ENCODE measurements around the gene EEIG2.
"Not testable (repeated sequence)": the region's sequence is repeated elsewhere in the genome, so short reads cannot be mapped to it uniquely, and the experiment has no call there.

Gene EEIG2
- total RNA-seq = 32.9 to 35.0 (median 34.6) reads per million in 3 donors

DNA sequence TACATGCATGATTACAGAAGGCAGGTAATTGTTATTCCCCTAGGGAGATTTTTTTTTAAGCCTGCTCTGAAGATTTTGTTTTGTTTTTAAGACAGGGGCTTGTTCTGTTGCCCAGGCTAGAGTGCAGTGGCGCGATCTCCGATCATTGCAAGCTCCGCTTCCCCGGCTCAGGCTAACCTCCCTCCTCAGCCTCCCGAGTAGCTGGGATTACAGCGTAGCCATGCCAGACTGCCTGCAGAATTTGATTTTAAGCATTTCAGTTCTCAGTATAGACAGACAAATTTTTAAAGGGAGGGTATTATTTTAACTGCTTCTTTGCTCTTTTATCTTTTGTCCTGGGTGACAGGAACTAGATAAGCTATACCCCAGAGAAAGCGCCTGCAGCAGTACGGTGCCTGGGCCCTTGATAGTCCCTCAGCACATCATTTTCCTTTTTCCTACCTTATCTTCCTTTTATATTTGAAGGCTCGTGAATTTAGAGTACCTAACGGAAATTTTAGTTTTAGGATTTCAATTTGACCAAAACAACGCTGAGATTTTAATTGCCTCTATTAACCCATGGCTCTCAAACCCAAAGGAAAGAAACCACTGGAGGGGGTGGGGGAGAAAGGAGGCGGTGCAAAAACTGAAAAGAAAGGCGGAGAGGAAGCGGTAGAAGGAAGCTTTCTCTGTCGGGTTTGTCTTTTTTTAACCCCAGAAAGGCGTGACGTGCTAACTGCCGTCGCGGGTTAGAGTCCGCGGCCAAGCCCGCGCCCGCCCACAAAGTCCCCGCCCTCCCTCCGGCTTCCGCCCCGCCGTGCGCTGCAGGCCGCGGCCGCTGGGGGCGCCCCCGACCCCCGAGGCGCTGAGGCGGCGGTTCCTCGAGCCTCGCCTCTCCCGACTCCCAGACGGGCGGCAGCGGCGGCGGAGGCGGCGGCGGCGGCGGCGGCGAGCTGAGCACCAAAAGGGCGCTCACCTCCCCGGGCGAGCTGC lies at the start of gene EEIG2:
Gene EEIG2, plus strand, starts transcription at position 886 of the 972 bp plus-strand sequence. CDS start 329 bp downstream, outside the sequence.
- H3K4me1 ChIP-seq (ENCODE audit: control insufficient read depth, insufficient read depth, low read length, poor library complexity, severe bottlenecking) = peaks cover 19% of the 10 kb centered on the region
- peak within 1 kb of the TSS; percentile 65 for H3K4me3 ChIP-seq (ENCODE audit: insufficient read depth, low read depth, low read length, poor library complexity, severe bottlenecking)
- no peaks in the 10 kb centered on the region for H3K9me3 ChIP-seq (ENCODE audit: control insufficient read depth, low read length)
- H3K36me3 ChIP-seq (ENCODE audit: control insufficient read depth, insufficient read depth, low read length) = no peaks in the 10 kb centered on the region
- H3K27ac ChIP-seq (ENCODE audit: insufficient read depth, low read length, poor library complexity, severe bottlenecking) = peak within 1 kb of the TSS; percentile 59
- no peaks in the 10 kb centered on the region for H3K27me3 ChIP-seq (replicated peaks; ENCODE audit: control insufficient read depth, insufficient read depth, low read length, poor library complexity, severe bottlenecking)
- peak; percentile 82 to 88 (median 83) for DNase-seq

DNA sequence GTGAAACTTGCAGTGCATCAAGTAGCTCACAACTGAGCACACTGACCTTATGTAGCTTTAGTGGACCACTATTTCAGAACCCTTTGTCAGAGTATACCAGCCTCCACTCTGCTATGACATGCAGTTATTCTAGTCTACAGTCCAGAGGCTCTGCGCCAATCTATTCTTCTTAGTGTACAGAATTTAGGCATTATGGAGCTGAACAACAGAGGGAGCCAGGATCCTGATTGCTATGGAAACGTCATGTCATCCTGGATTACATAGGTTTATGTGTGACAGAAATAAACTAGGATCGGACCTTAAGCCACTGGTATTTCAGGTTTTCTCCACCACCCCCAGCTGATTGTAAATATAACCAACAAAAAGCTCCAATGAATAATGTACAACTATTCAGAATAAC lies 48.1 kb upstream of the EEIG2 start:
- no peaks in the 10 kb centered on the region for H3K36me3 ChIP-seq (ENCODE audit: control insufficient read depth, insufficient read depth, low read length)
- H3K4me3 ChIP-seq (ENCODE audit: insufficient read depth, low read depth, low read length, poor library complexity, severe bottlenecking) = no peak overlapping the region
- DNase-seq = no peak
- H3K27ac ChIP-seq (ENCODE audit: insufficient read depth, low read length, poor library complexity, severe bottlenecking) = no peak overlapping the region
- no peaks in the 10 kb centered on the region for H3K4me1 ChIP-seq (ENCODE audit: control insufficient read depth, insufficient read depth, low read length, poor library complexity, severe bottlenecking)
- peaks cover 3% of the 10 kb centered on the region for H3K27me3 ChIP-seq (replicated peaks; ENCODE audit: control insufficient read depth, insufficient read depth, low read length, poor library complexity, severe bottlenecking)
- no peaks in the 10 kb centered on the region for H3K9me3 ChIP-seq (ENCODE audit: control insufficient read depth, low read length)

DNA sequence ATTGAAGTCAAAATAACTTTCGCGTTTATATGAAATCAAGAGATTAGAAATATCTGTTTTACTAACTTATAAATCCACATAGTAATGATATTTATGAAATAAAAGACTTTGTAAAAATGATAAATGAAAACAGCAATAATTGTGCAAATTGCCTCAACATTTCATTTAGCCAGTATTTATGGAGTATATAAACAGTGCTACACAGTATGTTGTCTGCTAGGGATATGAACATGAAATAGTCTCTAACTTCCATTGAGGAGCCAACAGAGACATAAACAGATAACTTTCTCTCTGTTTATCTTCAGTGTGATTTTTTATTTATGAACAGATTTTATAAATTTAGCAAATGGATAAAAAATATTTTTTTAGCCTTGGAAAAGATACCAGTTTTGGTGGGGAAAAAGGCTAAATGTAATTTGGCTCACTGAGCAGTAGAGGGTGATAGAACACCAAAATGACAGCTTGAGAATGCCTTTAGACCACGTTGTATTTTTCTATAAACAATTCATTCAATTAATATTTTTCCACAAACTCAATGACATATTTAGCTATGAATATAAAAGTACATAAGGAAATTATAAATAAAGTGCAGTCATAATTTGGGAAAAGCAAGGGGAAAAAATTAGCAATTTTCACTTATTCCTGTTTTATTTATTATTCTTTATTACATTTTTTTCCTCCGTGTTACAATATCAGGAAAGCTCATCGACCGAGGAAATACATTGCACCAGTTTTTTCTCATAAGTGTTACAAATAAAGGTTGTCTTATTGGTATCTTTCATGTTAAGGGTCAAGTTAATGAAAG lies 47.5 kb upstream of the EEIG2 start:
- Histone ChIP-seq H3K36me3 (ENCODE audit: control insufficient read depth, insufficient read depth, low read length) (no peaks in the 10 kb centered on the region), H3K4me3 (ENCODE audit: insufficient read depth, low read depth, low read length, poor library complexity, severe bottlenecking) (no peak overlapping the region), H3K4me1 (ENCODE audit: control insufficient read depth, insufficient read depth, low read length, poor library complexity, severe bottlenecking) (no peaks in the 10 kb centered on the region), H3K9me3 (ENCODE audit: control insufficient read depth, low read length) (no peaks in the 10 kb centered on the region), H3K27ac (ENCODE audit: insufficient read depth, low read length, poor library complexity, severe bottlenecking) (no peak overlapping the region), H3K27me3 (replicated peaks; ENCODE audit: control insufficient read depth, insufficient read depth, low read length, poor library complexity, severe bottlenecking) (peaks cover 3% of the 10 kb centered on the region)
- no peak for DNase-seq

DNA sequence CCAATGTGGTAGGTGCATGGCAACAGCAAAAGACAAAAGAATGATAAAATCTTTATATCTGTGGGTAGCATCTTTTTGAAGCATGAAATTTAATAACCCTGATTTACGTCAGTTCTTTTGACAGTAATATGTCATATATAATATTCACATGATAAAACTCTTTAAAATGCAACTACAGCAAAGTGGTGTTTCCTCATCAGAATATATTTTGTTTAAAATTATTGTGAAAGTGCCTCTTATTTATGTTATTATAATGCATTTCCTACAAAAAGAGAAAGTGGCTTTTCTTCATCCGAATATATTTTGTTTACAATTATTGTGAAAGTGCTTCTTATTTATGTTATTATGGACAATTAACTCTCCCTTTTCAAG lies 46.9 kb upstream of the EEIG2 start:
- no peaks in the 10 kb centered on the region for H3K36me3 ChIP-seq (ENCODE audit: control insufficient read depth, insufficient read depth, low read length)
- H3K27ac ChIP-seq (ENCODE audit: insufficient read depth, low read length, poor library complexity, severe bottlenecking) = no peak overlapping the region
- DNase-seq = no peak
- peaks cover under 1% of the 10 kb centered on the region for H3K27me3 ChIP-seq (replicated peaks; ENCODE audit: control insufficient read depth, insufficient read depth, low read length, poor library complexity, severe bottlenecking)
- no peaks in the 10 kb centered on the region for H3K9me3 ChIP-seq (ENCODE audit: control insufficient read depth, low read length)
- H3K4me1 ChIP-seq (ENCODE audit: control insufficient read depth, insufficient read depth, low read length, poor library complexity, severe bottlenecking) = no peaks in the 10 kb centered on the region
- no peak overlapping the region for H3K4me3 ChIP-seq (ENCODE audit: insufficient read depth, low read depth, low read length, poor library complexity, severe bottlenecking)

DNA sequence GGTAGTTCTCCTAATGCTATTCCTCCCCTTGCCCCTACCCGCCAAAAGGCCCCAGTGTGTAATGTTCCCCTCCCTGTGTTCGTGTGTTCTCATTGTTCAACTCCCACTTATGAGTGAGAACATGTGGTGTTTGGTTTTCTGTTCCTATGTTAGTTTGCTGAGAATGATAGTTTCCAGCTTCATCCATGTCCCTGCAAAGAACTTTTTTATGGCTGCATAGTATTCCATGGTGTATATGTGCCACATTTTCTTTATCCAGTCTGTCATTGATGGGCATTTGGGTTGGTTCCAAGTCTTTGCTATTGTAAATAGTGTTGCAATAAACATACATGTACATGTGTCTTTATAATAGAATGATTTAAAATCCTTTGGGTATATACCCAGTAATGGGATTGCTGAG lies 46.0 kb upstream of the EEIG2 start:
- H3K27ac ChIP-seq (ENCODE audit: insufficient read depth, low read length, poor library complexity, severe bottlenecking); H3K4me3 ChIP-seq (ENCODE audit: insufficient read depth, low read depth, low read length, poor library complexity, severe bottlenecking); H3K9me3 ChIP-seq (ENCODE audit: control insufficient read depth, low read length); H3K27me3 ChIP-seq (replicated peaks; ENCODE audit: control insufficient read depth, insufficient read depth, low read length, poor library complexity, severe bottlenecking); H3K4me1 ChIP-seq (ENCODE audit: control insufficient read depth, insufficient read depth, low read length, poor library complexity, severe bottlenecking); H3K36me3 ChIP-seq (ENCODE audit: control insufficient read depth, insufficient read depth, low read length); DNase-seq: not testable (repeated sequence)

DNA sequence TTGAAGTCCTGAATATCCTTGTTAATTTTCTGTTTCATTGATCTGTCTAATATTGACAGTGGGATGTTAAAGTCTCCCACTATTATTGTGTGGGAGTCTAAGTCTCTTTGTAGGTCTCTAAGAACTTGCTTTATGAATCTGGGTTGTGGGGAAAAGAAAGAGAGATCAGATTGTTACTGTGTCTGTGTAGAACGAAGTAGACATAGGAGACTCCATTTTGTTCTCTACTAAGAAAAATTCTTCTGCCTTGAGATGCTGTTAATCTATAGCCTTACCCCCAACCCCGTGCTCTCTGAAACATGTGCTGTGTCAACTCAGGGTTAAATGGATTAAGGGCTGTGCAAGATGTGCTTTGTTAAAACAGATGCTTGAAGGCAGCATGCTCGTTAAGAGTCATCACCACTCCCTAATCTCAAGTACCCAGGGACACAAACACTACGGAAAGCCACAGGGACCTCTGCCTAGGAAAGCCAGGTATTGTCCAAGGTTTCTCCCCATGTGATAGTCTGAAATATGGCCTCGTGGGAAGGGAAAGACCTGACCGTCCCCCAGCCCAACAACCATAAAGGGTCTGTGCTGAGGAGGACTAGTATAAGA lies 42.5 kb upstream of the EEIG2 start:
- not testable (repeated sequence) for H3K27ac ChIP-seq (ENCODE audit: insufficient read depth, low read length, poor library complexity, severe bottlenecking); H3K4me1 ChIP-seq (ENCODE audit: control insufficient read depth, insufficient read depth, low read length, poor library complexity, severe bottlenecking); H3K9me3 ChIP-seq (ENCODE audit: control insufficient read depth, low read length); H3K4me3 ChIP-seq (ENCODE audit: insufficient read depth, low read depth, low read length, poor library complexity, severe bottlenecking); H3K36me3 ChIP-seq (ENCODE audit: control insufficient read depth, insufficient read depth, low read length); DNase-seq; H3K27me3 ChIP-seq (replicated peaks; ENCODE audit: control insufficient read depth, insufficient read depth, low read length, poor library complexity, severe bottlenecking)

DNA sequence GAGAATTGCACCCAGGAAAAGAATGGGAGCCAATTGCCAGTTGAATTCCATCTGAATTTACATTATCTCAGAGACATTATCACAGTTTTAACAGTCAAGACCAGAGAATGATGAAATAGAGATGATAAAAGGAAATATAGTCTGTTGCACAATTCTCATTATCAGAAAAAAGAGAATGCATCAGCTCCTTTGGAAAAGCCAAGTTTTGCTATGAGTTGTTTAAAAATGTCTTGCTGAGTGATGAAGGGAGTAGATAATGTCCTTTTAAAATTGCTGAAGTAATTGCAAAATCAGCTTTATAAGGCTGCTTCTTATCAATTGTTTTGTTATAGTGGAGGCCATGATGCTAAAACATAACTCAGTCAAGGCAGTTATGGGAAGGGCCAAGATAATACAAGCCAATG lies 37.9 kb upstream of the EEIG2 start:
- Histone ChIP-seq H3K36me3 (ENCODE audit: control insufficient read depth, insufficient read depth, low read length) (no peaks in the 10 kb centered on the region), H3K4me3 (ENCODE audit: insufficient read depth, low read depth, low read length, poor library complexity, severe bottlenecking) (no peak overlapping the region), H3K9me3 (ENCODE audit: control insufficient read depth, low read length) (no peaks in the 10 kb centered on the region), H3K27ac (ENCODE audit: insufficient read depth, low read length, poor library complexity, severe bottlenecking) (no peak overlapping the region), H3K4me1 (ENCODE audit: control insufficient read depth, insufficient read depth, low read length, poor library complexity, severe bottlenecking) (no peaks in the 10 kb centered on the region), H3K27me3 (replicated peaks; ENCODE audit: control insufficient read depth, insufficient read depth, low read length, poor library complexity, severe bottlenecking) (no peaks in the 10 kb centered on the region)
- no peak for DNase-seq

DNA sequence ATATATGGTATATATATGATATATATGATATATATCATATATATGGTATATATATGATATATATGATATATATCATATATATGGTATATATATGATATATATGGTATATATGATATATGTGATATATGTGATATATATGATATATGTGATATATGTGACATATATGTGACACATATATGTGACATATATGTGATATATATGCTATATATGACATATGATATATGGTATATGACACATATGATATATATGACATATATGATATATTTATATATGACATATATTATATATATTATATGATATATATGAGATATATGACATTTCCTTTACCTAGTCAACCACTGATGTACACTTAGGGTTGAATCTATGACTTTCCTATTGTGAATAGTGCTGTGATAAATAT lies 36.1 kb upstream of the EEIG2 start:
- no peaks in the 10 kb centered on the region for H3K9me3 ChIP-seq (ENCODE audit: control insufficient read depth, low read length)
- DNase-seq = no peak
- no peak overlapping the region for H3K27ac ChIP-seq (ENCODE audit: insufficient read depth, low read length, poor library complexity, severe bottlenecking)
- H3K4me3 ChIP-seq (ENCODE audit: insufficient read depth, low read depth, low read length, poor library complexity, severe bottlenecking) = no peak overlapping the region
- no peaks in the 10 kb centered on the region for H3K36me3 ChIP-seq (ENCODE audit: control insufficient read depth, insufficient read depth, low read length)
- H3K4me1 ChIP-seq (ENCODE audit: control insufficient read depth, insufficient read depth, low read length, poor library complexity, severe bottlenecking) = no peaks in the 10 kb centered on the region
- H3K27me3 ChIP-seq (replicated peaks; ENCODE audit: control insufficient read depth, insufficient read depth, low read length, poor library complexity, severe bottlenecking) = no peaks in the 10 kb centered on the region

DNA sequence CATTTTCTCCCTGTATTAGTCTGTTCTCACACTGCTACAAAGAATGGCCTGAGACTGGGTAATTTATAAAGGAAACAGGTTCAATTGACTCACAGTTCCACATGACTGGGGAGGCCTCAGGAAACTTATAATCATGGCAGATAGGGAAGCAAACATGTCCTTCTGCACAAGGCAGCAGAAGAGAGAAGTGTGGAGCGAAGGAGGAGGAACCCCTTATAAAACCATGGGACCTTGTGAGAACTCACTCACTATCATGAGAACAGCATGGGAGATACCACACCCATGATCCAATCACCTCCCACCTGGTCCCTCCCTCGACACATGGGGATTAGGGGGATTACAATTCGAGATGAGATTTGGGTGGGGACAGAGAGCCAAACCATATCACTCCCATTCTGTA lies 35.2 kb upstream of the EEIG2 start:
- Histone ChIP-seq H3K9me3 (ENCODE audit: control insufficient read depth, low read length) (no peaks in the 10 kb centered on the region), H3K27ac (ENCODE audit: insufficient read depth, low read length, poor library complexity, severe bottlenecking) (no peak overlapping the region), H3K36me3 (ENCODE audit: control insufficient read depth, insufficient read depth, low read length) (no peaks in the 10 kb centered on the region), H3K4me3 (ENCODE audit: insufficient read depth, low read depth, low read length, poor library complexity, severe bottlenecking) (no peak overlapping the region), H3K27me3 (replicated peaks; ENCODE audit: control insufficient read depth, insufficient read depth, low read length, poor library complexity, severe bottlenecking) (no peaks in the 10 kb centered on the region), H3K4me1 (ENCODE audit: control insufficient read depth, insufficient read depth, low read length, poor library complexity, severe bottlenecking) (no peaks in the 10 kb centered on the region)
- DNase-seq = no peak
